Panc1 (cell line): Measurements from ENCODE around the gene GRIK4. TPM values are rescaled to one million over a fixed set of nuclear protein-coding genes. Genes with fewer than 3 reads are reported as not detected.

Source experiments
- ATAC-seq: fragments of 200-7000 bp; cut with Tn5 transposase; 2 replicates; pipeline ENCODE4 v1.9.1; 2020; ENCODE audit warnings: mild to moderate bottlenecking, moderate library complexity
- BruUV-seq: library from RNA; stranded (reverse); fragments of 400-500 nt; replicated peaks from 2 replicates; lab custom pipeline; 2021; lab: Mats Ljungman, UMichigan
- CTCF ChIA-PET: fragments of 300-600 bp; sonication (Branson Sonifier 250); formaldehyde crosslinking; loops from one replicate; lab custom pipeline; 2022; ENCODE audit warnings: antibody characterized with exemption; lab: Charles Lee
- POLR2A ChIA-PET: fragments of 300-600 bp; sonication (Branson Sonifier 250); formaldehyde crosslinking; loops from one replicate; lab custom pipeline; 2022; ENCODE audit warnings: antibody characterized with exemption; lab: Charles Lee
- DNase-seq: peaks from one replicate; pipeline ENCODE4 v3.0.0-alpha.2; 2010; ENCODE audit warnings: low read depth, low spot score
- H3K27ac ChIP-seq: 2 replicates; pipeline ENCODE4 v1.5.1; 2011; ENCODE audit warnings: mild to moderate bottlenecking, low read length, inconsistent platforms
- H3K27me3 ChIP-seq: fragments of 200-500 bp; sonication (Bioruptor generic); 2 replicates; pipeline ENCODE4 v1.6.0; 2014; ENCODE audit warnings: low read length, inconsistent platforms; ENCODE audit not compliant: control insufficient read depth, insufficient read depth
- H3K36me3 ChIP-seq: fragments of 200-500 bp; sonication (Bioruptor generic); 2 replicates; pipeline ENCODE4 v1.5.1; 2014; ENCODE audit warnings: inconsistent platforms, mild to moderate bottlenecking, low read length, moderate library complexity; ENCODE audit not compliant: control insufficient read depth, insufficient read depth
- H3K4me1 ChIP-seq: 2 replicates; pipeline ENCODE4 v1.5.1; 2011; ENCODE audit warnings: inconsistent platforms, mild to moderate bottlenecking, low read length, moderate library complexity; ENCODE audit not compliant: control insufficient read depth, insufficient read depth
- H3K4me3 ChIP-seq, 2 experiments: 2 replicates each; pipeline ENCODE4 v1.5.1; 2011 to 2012; ENCODE audit warnings: low read depth in 2 of 2, low read length in 2 of 2, mild to moderate bottlenecking in 2 of 2, inconsistent platforms in 1 of 2, moderate library complexity in 1 of 2
- H3K9me3 ChIP-seq: fragments of 200-500 bp; sonication (Bioruptor generic); 2 replicates; pipeline ENCODE4 v1.5.1; 2014; ENCODE audit warnings: low read depth, mild to moderate bottlenecking, inconsistent platforms, low read length, moderate library complexity; ENCODE audit not compliant: control insufficient read depth, insufficient read depth
- POLR2AphosphoS5 ChIP-seq: IDR thresholded peaks from 2 replicates; pipeline ENCODE4 v1.6.1; 2012; ENCODE audit warnings: mild to moderate bottlenecking, low read depth, low read length, moderate library complexity
- SIN3A ChIP-seq: IDR thresholded peaks from 2 replicates; pipeline ENCODE4 v1.6.1; 2012; ENCODE audit warnings: low read depth, mild to moderate bottlenecking, low read length, moderate library complexity, borderline replicate concordance; ENCODE audit not compliant: insufficient read depth
- TCF7L2 ChIP-seq: IDR thresholded peaks from 2 replicates; pipeline ENCODE4 v1.6.1; 2011; ENCODE audit warnings: mild to moderate bottlenecking, low read depth, low read length, inconsistent platforms
- in situ Hi-C: cut with HindIII; loops from 2 replicates; pipeline ENCODE4 v1.10.0; 2016; ENCODE audit warnings: low sequenced_read_pairs, low pct_unique_long_range_greater_than_20kb
- intact Hi-C: fragments of 100-400 bp; cut with micrococcal nuclease; formaldehyde crosslinking; loops from one replicate; pipeline ENCODE4 v1.10.0; 2022; ENCODE audit not compliant: unreplicated experiment
- total RNA-seq: library from RNA; stranded (reverse); gene quantifications from one replicate; pipeline ENCODE4 v1.2.1, GENCODE V29; 2021; ENCODE audit not compliant: unreplicated experiment
- TF ChIP-seq, protein P1 (sequence below): fragments of 450-650 bp; IDR thresholded peaks from 2 replicates; pipeline ENCODE4 v1.5.1; 2017; ENCODE audit warnings: mild to moderate bottlenecking
- TF ChIP-seq, protein P2 (sequence below), 2 experiments: IDR thresholded peaks; 2 replicates each; pipeline ENCODE4 v1.6.1; 2011 to 2012; ENCODE audit warnings: low read depth in 2 of 2, control low read depth in 1 of 2, low read length in 1 of 2, mild to moderate bottlenecking in 1 of 2, moderate library complexity in 1 of 2; ENCODE audit not compliant: insufficient read depth in 1 of 2

Gene GRIK4
- total RNA-seq, 1 experiment from 2014 or later, result 0.62 TPM

DNA sequence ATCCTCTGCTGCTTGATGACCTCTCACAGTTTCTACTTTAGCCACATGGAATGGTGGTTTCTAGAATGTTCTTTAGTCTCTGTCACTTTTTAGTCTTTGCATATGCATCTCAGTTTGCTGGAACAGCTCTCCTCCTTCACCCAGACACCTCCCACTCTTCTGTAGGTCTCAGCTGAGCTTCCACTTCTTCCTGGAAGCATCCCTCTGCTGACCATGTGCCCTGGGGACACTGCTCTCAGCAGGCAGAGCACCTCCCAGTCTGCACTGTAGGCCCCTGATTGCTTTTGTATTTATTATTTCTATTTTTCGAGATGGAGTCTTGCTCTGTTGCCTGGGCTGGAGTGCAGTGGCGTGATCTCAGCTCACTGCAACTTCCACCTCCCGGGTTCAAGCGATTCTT is 84.0 kb downstream of the GRIK4 start:
- no peak for ATAC-seq
- CTCF ChIA-PET, result no interaction called here
- intact Hi-C loops, result no loop called here

DNA sequence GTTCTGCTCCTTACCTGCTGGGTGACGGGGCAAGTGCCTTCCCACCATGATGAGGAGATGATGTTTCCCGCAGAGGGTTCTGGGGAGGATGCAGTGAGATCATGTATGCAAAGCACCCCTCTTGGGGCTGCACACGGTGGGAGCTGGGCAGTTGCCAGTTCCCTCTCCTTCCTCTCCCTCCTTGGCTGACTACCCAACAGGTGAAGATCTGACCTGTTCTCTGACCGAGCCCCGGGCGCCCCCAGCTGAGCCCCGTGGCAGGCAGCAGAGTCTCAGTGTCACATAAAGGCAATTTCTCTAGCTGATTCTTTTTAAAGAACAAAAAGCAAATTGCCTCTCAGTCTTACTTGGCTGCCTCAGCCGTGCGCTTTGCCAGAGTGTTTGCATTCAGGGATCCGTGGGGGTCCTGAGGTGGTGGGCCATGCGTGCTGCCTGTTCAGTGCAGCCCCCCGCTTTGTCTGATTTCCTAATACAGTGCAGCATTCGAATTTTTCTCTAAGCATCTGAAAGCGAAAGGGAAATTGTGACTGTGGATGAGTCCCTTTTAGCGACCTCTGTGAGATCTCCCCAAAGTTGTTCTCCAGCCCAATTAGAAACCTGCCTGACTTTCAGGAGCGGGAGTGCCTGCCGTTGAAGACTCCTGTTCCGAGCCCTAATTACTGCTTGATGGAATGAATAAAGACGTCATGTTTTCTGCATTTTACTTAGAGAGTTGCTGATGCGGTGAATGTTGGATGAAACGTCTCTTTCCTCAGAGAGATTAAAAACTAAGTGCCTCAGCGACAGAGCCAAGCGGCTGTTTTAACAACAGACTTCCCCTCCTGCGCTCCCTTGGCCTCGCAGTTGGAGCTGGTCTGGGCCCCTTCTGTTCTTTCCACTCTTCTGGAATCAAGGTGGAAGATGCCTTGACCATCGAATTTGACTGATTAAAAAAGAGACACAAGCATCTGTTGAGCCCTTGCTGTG is 86.0 kb downstream of the GRIK4 start:
- no peak for ATAC-seq
- ChIA-PET POLR2A (interaction anchor here (0.6 kb wide), 1 partner anchor 30 kb away, joined by 3 read pairs; no protein-coding TSS in a partner anchor), CTCF (no interaction called here)
- TF ChIP-seq TCF7L2, result no peak
- TF ChIP-seq, protein P1, sequence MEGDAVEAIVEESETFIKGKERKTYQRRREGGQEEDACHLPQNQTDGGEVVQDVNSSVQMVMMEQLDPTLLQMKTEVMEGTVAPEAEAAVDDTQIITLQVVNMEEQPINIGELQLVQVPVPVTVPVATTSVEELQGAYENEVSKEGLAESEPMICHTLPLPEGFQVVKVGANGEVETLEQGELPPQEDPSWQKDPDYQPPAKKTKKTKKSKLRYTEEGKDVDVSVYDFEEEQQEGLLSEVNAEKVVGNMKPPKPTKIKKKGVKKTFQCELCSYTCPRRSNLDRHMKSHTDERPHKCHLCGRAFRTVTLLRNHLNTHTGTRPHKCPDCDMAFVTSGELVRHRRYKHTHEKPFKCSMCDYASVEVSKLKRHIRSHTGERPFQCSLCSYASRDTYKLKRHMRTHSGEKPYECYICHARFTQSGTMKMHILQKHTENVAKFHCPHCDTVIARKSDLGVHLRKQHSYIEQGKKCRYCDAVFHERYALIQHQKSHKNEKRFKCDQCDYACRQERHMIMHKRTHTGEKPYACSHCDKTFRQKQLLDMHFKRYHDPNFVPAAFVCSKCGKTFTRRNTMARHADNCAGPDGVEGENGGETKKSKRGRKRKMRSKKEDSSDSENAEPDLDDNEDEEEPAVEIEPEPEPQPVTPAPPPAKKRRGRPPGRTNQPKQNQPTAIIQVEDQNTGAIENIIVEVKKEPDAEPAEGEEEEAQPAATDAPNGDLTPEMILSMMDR, result no peak
- no peak for TF ChIP-seq POLR2AphosphoS5
- no peak for TF ChIP-seq SIN3A
- TF ChIP-seq, protein P2, sequence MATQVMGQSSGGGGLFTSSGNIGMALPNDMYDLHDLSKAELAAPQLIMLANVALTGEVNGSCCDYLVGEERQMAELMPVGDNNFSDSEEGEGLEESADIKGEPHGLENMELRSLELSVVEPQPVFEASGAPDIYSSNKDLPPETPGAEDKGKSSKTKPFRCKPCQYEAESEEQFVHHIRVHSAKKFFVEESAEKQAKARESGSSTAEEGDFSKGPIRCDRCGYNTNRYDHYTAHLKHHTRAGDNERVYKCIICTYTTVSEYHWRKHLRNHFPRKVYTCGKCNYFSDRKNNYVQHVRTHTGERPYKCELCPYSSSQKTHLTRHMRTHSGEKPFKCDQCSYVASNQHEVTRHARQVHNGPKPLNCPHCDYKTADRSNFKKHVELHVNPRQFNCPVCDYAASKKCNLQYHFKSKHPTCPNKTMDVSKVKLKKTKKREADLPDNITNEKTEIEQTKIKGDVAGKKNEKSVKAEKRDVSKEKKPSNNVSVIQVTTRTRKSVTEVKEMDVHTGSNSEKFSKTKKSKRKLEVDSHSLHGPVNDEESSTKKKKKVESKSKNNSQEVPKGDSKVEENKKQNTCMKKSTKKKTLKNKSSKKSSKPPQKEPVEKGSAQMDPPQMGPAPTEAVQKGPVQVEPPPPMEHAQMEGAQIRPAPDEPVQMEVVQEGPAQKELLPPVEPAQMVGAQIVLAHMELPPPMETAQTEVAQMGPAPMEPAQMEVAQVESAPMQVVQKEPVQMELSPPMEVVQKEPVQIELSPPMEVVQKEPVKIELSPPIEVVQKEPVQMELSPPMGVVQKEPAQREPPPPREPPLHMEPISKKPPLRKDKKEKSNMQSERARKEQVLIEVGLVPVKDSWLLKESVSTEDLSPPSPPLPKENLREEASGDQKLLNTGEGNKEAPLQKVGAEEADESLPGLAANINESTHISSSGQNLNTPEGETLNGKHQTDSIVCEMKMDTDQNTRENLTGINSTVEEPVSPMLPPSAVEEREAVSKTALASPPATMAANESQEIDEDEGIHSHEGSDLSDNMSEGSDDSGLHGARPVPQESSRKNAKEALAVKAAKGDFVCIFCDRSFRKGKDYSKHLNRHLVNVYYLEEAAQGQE (IDR thresholded peaks at IDR 0.05; ENCODE audit: insufficient read depth in 1 of 2, low read depth in 2 of 2, low read length in 1 of 2), result no peak
- in situ Hi-C loops (no loop called here), intact Hi-C loops (no loop called here)
- H3K4me3 ChIP-seq, result peak overlapping the region in 1 of 2 experiments; percentile 2; a peak in 1 of 4 replicates
- H3K4me1 ChIP-seq, result no peaks in the 10 kb centered on the region
- H3K27ac ChIP-seq, result no peak overlapping the region
- no TSS peak for BruUV-seq
- DNase-seq, result no peak
- H3K27me3 ChIP-seq, result peaks cover 7% of the 10 kb centered on the region; the same call in 1 of the 2 replicates
- no peaks in the 10 kb centered on the region for H3K9me3 ChIP-seq
- no peaks in the 10 kb centered on the region for H3K36me3 ChIP-seq

More for the DNA sequence above, 84.0 kb downstream of the GRIK4 start:
- peaks cover 9% of the 10 kb centered on the region; the same call in 1 of the 2 replicates for H3K27me3 ChIP-seq
- no peak overlapping the region for H3K4me3 ChIP-seq
- H3K9me3 ChIP-seq, result no peaks in the 10 kb centered on the region
- POLR2A ChIA-PET, result no interaction called here
- no peak overlapping the region for H3K27ac ChIP-seq
- TF ChIP-seq, protein P1, result no peak
- no peak for TF ChIP-seq SIN3A
- no peak for TF ChIP-seq TCF7L2
- TF ChIP-seq, protein P2 (IDR thresholded peaks at IDR 0.05; ENCODE audit: insufficient read depth in 1 of 2, low read depth in 2 of 2, low read length in 1 of 2), result no peak
- no peak for TF ChIP-seq POLR2AphosphoS5
- H3K36me3 ChIP-seq, result no peaks in the 10 kb centered on the region
- in situ Hi-C loops, result no loop called here
- DNase-seq, result no peak
- H3K4me1 ChIP-seq, result no peaks in the 10 kb centered on the region
- BruUV-seq, result no TSS peak
